Caco-2 (cell line): ENCODE data around the gene COL24A1. TPM values are rescaled to one million over a fixed set of nuclear protein-coding genes. Genes with fewer than 3 reads are reported as not detected.

Source experiments
- BruUV-seq: library from RNA; stranded (reverse); fragments of 400-500 nt; replicated peaks from 2 replicates; lab custom pipeline; 2021; lab: Mats Ljungman, UMichigan
- CTCF ChIA-PET: fragments of 300-600 bp; sonication (Branson Sonifier 250); formaldehyde crosslinking; loops from one replicate; lab custom pipeline; 2022; ENCODE audit warnings: antibody characterized with exemption; lab: Charles Lee
- POLR2A ChIA-PET: fragments of 300-600 bp; sonication (Branson Sonifier 250); formaldehyde crosslinking; loops from one replicate; lab custom pipeline; 2022; ENCODE audit warnings: antibody characterized with exemption; lab: Charles Lee
- DNase-seq, 2 experiments: peaks; one replicate each; pipeline versions ENCODE4 v3.0.0 to v3.0.0-alpha.2; 2020 to 2022
- H3K27me3 ChIP-seq: replicated peaks from 2 replicates; pipeline ENCODE4 v1.6.0; 2011; ENCODE audit warnings: low read length; ENCODE audit not compliant: control insufficient read depth, insufficient read depth
- H3K36me3 ChIP-seq: 2 replicates; pipeline ENCODE4 v1.5.1; 2011; ENCODE audit warnings: low read length; ENCODE audit not compliant: control insufficient read depth, insufficient read depth
- H3K4me1 ChIP-seq: fragments of 250-450 bp; sonication (Bioruptor Pico); 2 replicates; pipeline ENCODE4 v1.5.1; 2020; ENCODE audit warnings: mild to moderate bottlenecking
- H3K4me3 ChIP-seq: 2 replicates; pipeline ENCODE4 v1.5.1; 2011; ENCODE audit warnings: low read depth, mild to moderate bottlenecking, control low read depth, low read length
- H3K9me3 ChIP-seq: fragments of 250-450 bp; sonication (Bioruptor Pico); 2 replicates; pipeline ENCODE4 v1.5.1; 2020; ENCODE audit warnings: mild to moderate bottlenecking, moderate library complexity
- H3K27ac Mint-ChIP-seq: one replicate; pipeline ENCODE4 v1.8.0; 2022; ENCODE audit warnings: mixed read lengths; ENCODE audit not compliant: unreplicated experiment
- H3K27me3 Mint-ChIP-seq: one replicate; pipeline ENCODE4 v1.8.0; 2022; ENCODE audit warnings: mixed read lengths; ENCODE audit not compliant: insufficient read depth, unreplicated experiment
- H3K36me3 Mint-ChIP-seq: one replicate; pipeline ENCODE4 v1.8.0; 2022; ENCODE audit warnings: mild to moderate bottlenecking, mixed read lengths; ENCODE audit not compliant: insufficient read depth, unreplicated experiment
- H3K4me1 Mint-ChIP-seq: one replicate; pipeline ENCODE4 v1.8.0; 2022; ENCODE audit warnings: low read depth, mixed read lengths; ENCODE audit not compliant: unreplicated experiment
- H3K4me3 Mint-ChIP-seq: one replicate; pipeline ENCODE4 v1.8.0; 2022; ENCODE audit warnings: mild to moderate bottlenecking, moderate library complexity, mixed read lengths; ENCODE audit not compliant: unreplicated experiment
- H3K9me3 Mint-ChIP-seq: one replicate; pipeline ENCODE4 v1.8.0; 2022; ENCODE audit warnings: mixed read lengths; ENCODE audit not compliant: unreplicated experiment
- CTCF ChIP-seq, 2 experiments: fragments of 200-600 bp in 1 of 2; IDR thresholded peaks; 1 replicate in 1 of 2; 2 replicates in 1 of 2; pipeline versions ENCODE4 v1.5.1 to v1.8.0; 2011 to 2022; ENCODE audit warnings: antibody characterized with exemption in 1 of 2, control low read depth in 1 of 2, inconsistent platforms in 1 of 2, low read depth in 1 of 2, low read length in 1 of 2, mild to moderate bottlenecking in 1 of 2, moderate library complexity in 1 of 2; ENCODE audit not compliant: insufficient read depth in 1 of 2, severe bottlenecking in 1 of 2, unreplicated experiment in 1 of 2
- intact Hi-C: fragments of 100-400 bp; cut with micrococcal nuclease; formaldehyde crosslinking; loops from one replicate; pipeline ENCODE4 v1.10.0; 2022; ENCODE audit not compliant: unreplicated experiment
- total RNA-seq: library from RNA; stranded (reverse); gene quantifications from 2 replicates; pipeline ENCODE4 v1.2.3, GENCODE V29; 2022

The COL24A1 gene
- total RNA-seq, 1 experiment from 2014 or later: 0.07 TPM

GRCh38 chr1:85888921-85889320 lies 267.7 kb downstream of the COL24A1 start:
- TF ChIP-seq CTCF (IDR thresholded peaks at IDR 0.05; ENCODE audit: insufficient read depth in 1 of 2, low read depth in 1 of 2, low read length in 1 of 2, severe bottlenecking in 1 of 2, unreplicated experiment in 1 of 2): no peak
- Mint-ChIP-seq H3K36me3 (no peaks in the 10 kb centered on the region), H3K4me3 (no peak overlapping the region), H3K9me3 (no peaks in the 10 kb centered on the region), H3K27me3 (peaks cover 5% of the 10 kb centered on the region), H3K4me1 (peaks cover 4% of the 10 kb centered on the region), H3K27ac (no peak overlapping the region)
- POLR2A ChIA-PET: no interaction called here
- no peak for DNase-seq
- CTCF ChIA-PET: no interaction called here
- no TSS peak for BruUV-seq
- H3K4me1 ChIP-seq: no peaks in the 10 kb centered on the region
- no peaks in the 10 kb centered on the region for H3K36me3 ChIP-seq
- no peaks in the 10 kb centered on the region for H3K27me3 ChIP-seq
- H3K9me3 ChIP-seq: no peaks in the 10 kb centered on the region
- intact Hi-C loops: no loop called here
- no peak overlapping the region for H3K4me3 ChIP-seq

- H3K27ac Mint-ChIP-seq: no peak overlapping the region
- ChIA-PET CTCF (no interaction called here), POLR2A (no interaction called here)
- H3K4me3 Mint-ChIP-seq: no peak overlapping the region
- no peak for DNase-seq
- Histone ChIP-seq H3K4me1 (no peaks in the 10 kb centered on the region), H3K36me3 (no peaks in the 10 kb centered on the region), H3K27me3 (no peaks in the 10 kb centered on the region), H3K4me3 (no peak overlapping the region), H3K9me3 (no peaks in the 10 kb centered on the region)
- BruUV-seq: no TSS peak
- no peaks in the 10 kb centered on the region for H3K9me3 Mint-ChIP-seq
- no peak for TF ChIP-seq CTCF (IDR thresholded peaks at IDR 0.05; ENCODE audit: insufficient read depth in 1 of 2, low read depth in 1 of 2, low read length in 1 of 2, severe bottlenecking in 1 of 2, unreplicated experiment in 1 of 2)
- peaks cover 5% of the 10 kb centered on the region for H3K27me3 Mint-ChIP-seq
- H3K36me3 Mint-ChIP-seq: no peaks in the 10 kb centered on the region
- intact Hi-C loops: no loop called here
- peaks cover 4% of the 10 kb centered on the region for H3K4me1 Mint-ChIP-seq
Measured at GRCh38 chr1:85884372-85885035, 272.1 kb downstream of the COL24A1 start.

- CTCF ChIA-PET: no interaction called here
Measured at GRCh38 chr1:85867189-85867588, 289.4 kb downstream of the COL24A1 start.

More at GRCh38 chr1:85867189-85867588, 289.4 kb downstream of the COL24A1 start:
- intact Hi-C loops: no loop called here
- Mint-ChIP-seq H3K4me3 (no peak overlapping the region), H3K27ac (no peak overlapping the region), H3K9me3 (no peaks in the 10 kb centered on the region), H3K4me1 (no peaks in the 10 kb centered on the region), H3K36me3 (no peaks in the 10 kb centered on the region), H3K27me3 (peaks cover 3% of the 10 kb centered on the region)
- no TSS peak for BruUV-seq
- Histone ChIP-seq H3K4me1 (no peaks in the 10 kb centered on the region), H3K9me3 (no peaks in the 10 kb centered on the region), H3K4me3 (no peak overlapping the region), H3K27me3 (no peaks in the 10 kb centered on the region), H3K36me3 (no peaks in the 10 kb centered on the region)
- POLR2A ChIA-PET: no interaction called here
- TF ChIP-seq CTCF (IDR thresholded peaks at IDR 0.05; ENCODE audit: insufficient read depth in 1 of 2, low read depth in 1 of 2, low read length in 1 of 2, severe bottlenecking in 1 of 2, unreplicated experiment in 1 of 2): no peak
- DNase-seq: no peak
